ENCODE measurements around the gene ILF2. TPM values are rescaled to one million over a fixed set of nuclear protein-coding genes. Genes with fewer than 3 reads are reported as not detected.

ILF2 gene
- total RNA-seq, 2 donors from 2014 or later: 116 to 122 TPM

DNA sequence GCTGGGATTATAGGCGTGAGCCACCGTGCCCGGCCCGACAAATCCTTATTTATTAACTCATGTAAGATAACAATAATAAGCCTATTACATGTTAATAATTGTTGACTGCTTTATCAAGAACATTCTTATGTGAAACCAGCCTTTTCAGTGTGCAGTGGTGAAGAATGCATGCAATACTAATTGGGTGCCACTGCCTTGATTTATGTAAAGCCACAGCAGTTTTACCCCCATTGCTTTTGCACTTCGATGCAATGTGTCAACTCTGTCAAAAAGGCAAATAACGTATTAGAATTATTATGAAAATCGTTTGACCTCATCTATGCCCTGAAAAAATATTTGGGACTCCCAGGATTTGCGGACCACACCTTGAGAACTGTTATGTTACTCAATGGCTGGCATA is 25.9 kb upstream of the ILF2 start:
- H3K36me3 ChIP-seq: no peaks in the 10 kb centered on the region
- no peak for TF ChIP-seq POLR2A (IDR thresholded peaks at IDR 0.05)
- no peak for TF ChIP-seq POLR2AphosphoS5 (IDR thresholded peaks at IDR 0.05)
- no peak for TF ChIP-seq CTCF (IDR thresholded peaks at IDR 0.05)
- 90% methylated on average over 8 of the region's 8 CpGs for WGBS
- DNase-seq (ENCODE audit: low spot score): no peak
- no peak overlapping the region for H3K27ac ChIP-seq
- H3K4me3 ChIP-seq: no peak overlapping the region
- no peaks in the 10 kb centered on the region for H3K27me3 ChIP-seq (replicated peaks; ENCODE audit: insufficient read depth)
- H3K4me1 ChIP-seq (replicated peaks): no peaks in the 10 kb centered on the region
- H3K9me3 ChIP-seq: no peaks in the 10 kb centered on the region
- intact Hi-C loops (cut with DNase I): no loop called here

GRCh38 chr1:153693466-153693865 is 22.7 kb upstream of the ILF2 start:
- H3K9me3 ChIP-seq: no peaks in the 10 kb centered on the region
- 72% methylated on average over 4 of the region's 4 CpGs for WGBS
- no peak overlapping the region for H3K4me3 ChIP-seq
- no peak overlapping the region for H3K27ac ChIP-seq
- no peaks in the 10 kb centered on the region for H3K4me1 ChIP-seq (replicated peaks)
- no peaks in the 10 kb centered on the region for H3K27me3 ChIP-seq (replicated peaks; ENCODE audit: insufficient read depth)
- H3K36me3 ChIP-seq: no peaks in the 10 kb centered on the region
- intact Hi-C loops (cut with DNase I): no loop called here
- DNase-seq (ENCODE audit: low spot score): no peak
- TF ChIP-seq CTCF (IDR thresholded peaks at IDR 0.05) (no peak), POLR2A (IDR thresholded peaks at IDR 0.05) (no peak), POLR2AphosphoS5 (IDR thresholded peaks at IDR 0.05) (no peak)

DNA sequence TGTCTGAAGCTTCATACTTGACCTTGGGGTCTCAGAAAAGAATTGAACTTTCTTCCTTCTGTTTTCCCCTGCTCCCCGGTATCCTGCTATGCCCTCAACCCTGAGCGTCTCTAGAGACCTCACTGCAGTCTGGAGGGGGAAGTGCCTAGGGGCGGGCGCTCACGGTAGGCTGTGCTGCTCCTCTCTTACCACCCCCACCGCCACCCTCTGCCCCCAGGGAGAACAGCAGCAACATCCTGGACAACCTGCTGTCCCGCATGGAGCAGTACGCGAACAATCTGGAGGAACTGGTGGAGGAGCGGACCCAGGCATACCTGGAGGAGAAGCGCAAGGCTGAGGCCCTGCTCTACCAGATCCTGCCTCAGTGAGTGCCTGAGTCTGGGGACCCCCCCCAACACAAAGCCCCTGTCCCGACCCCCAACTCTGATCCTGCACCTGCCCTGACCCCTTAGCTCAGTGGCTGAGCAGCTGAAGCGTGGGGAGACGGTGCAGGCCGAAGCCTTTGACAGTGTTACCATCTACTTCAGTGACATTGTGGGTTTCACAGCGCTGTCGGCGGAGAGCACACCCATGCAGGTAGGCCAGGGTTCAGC is 18.0 kb upstream of the ILF2 start:
- Histone ChIP-seq H3K9me3 (no peaks in the 10 kb centered on the region), H3K4me3 (no peak overlapping the region), H3K27ac (no peak overlapping the region), H3K36me3 (no peaks in the 10 kb centered on the region), H3K27me3 (replicated peaks; ENCODE audit: insufficient read depth) (no peaks in the 10 kb centered on the region), H3K4me1 (replicated peaks) (no peaks in the 10 kb centered on the region)
- intact Hi-C loops (cut with DNase I): no loop called here
- 90% methylated on average over 16 of the region's 18 CpGs for WGBS
- TF ChIP-seq POLR2A (IDR thresholded peaks at IDR 0.05): no peak
- TF ChIP-seq POLR2AphosphoS5 (IDR thresholded peaks at IDR 0.05): no peak
- no peak for TF ChIP-seq CTCF (IDR thresholded peaks at IDR 0.05)
- no peak for DNase-seq (ENCODE audit: low spot score)

DNA sequence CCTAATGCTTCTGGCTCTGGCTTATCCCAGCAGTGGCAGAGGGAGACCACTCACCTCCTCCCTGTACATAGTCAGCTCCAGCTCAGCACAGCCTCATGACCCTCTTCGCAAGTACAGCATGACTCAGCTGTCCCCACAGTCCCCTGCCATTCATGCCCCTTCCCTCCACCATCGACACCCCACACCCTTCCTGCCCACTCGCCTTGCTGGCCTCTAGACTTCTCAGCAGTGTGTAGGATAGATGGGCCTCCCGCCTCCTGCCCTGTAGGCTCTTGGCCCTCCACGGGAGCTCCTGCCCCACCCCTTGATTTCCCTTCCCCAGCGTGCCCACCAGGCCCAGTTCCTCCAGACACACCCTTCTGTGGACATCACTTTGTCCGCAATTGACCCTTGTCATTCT is 17.5 kb upstream of the ILF2 start:
- H3K4me1 ChIP-seq (replicated peaks): no peaks in the 10 kb centered on the region
- no peak overlapping the region for H3K4me3 ChIP-seq
- H3K36me3 ChIP-seq: no peaks in the 10 kb centered on the region
- no peak for DNase-seq (ENCODE audit: low spot score)
- TF ChIP-seq POLR2A (IDR thresholded peaks at IDR 0.05): no peak
- no peak for TF ChIP-seq POLR2AphosphoS5 (IDR thresholded peaks at IDR 0.05)
- TF ChIP-seq CTCF (IDR thresholded peaks at IDR 0.05): no peak
- H3K27me3 ChIP-seq (replicated peaks; ENCODE audit: insufficient read depth): no peaks in the 10 kb centered on the region
- H3K27ac ChIP-seq: no peak overlapping the region
- intact Hi-C loops (cut with DNase I): no loop called here
- WGBS: 84% methylated on average over 7 of the region's 7 CpGs
- H3K9me3 ChIP-seq: no peaks in the 10 kb centered on the region

DNA sequence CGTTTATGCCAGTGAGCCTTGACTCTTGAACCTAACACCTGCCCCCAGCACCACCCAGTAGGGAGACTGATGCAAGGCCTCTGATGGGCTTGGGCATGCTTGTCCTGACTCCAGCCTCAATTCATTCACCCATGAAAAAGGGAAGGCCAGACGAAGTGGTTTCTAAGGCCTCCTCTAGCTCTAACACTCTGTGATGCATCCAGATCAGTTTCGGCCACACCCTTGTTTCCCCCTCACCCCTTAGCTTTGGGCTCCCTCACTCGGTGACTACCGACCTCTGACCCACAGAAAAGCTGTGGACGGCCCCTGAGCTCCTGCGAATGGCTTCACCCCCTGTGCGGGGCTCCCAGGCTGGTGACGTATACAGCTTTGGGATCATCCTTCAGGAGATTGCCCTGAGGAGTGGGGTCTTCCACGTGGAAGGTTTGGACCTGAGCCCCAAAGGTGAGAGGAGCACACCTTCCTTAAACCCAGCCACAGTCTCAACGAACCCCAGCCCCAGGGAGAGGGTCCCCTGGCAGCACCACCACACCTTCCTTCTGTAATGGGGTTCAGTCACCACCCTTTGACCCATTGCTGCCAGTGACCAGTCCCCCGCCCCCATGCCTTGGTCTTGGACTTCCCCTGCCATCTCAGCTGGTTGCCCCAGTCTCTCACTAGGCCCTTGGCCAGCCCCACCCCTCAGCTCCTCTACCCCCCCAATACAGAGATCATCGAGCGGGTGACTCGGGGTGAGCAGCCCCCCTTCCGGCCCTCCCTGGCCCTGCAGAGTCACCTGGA is 16.7 kb upstream of the ILF2 start:
- intact Hi-C loops (cut with DNase I): no loop called here
- WGBS: 91% methylated on average over 16 of the region's 16 CpGs
- no peak for TF ChIP-seq POLR2AphosphoS5 (IDR thresholded peaks at IDR 0.05)
- TF ChIP-seq POLR2A (IDR thresholded peaks at IDR 0.05): no peak
- TF ChIP-seq CTCF (IDR thresholded peaks at IDR 0.05): no peak

More for the DNA sequence above, 16.7 kb upstream of the ILF2 start:
- Histone ChIP-seq H3K4me3 (no peak overlapping the region), H3K4me1 (replicated peaks) (no peaks in the 10 kb centered on the region), H3K9me3 (no peaks in the 10 kb centered on the region), H3K27ac (no peak overlapping the region), H3K27me3 (replicated peaks; ENCODE audit: insufficient read depth) (no peaks in the 10 kb centered on the region), H3K36me3 (no peaks in the 10 kb centered on the region)
- no peak for DNase-seq (ENCODE audit: low spot score)

Data from prostate gland (tissue), 2 donors.